Measurements from ENCODE around the gene PRKACB. TPM values are rescaled to one million over a fixed set of nuclear protein-coding genes. Genes with fewer than 3 reads are reported as not detected.

The PRKACB gene
- total RNA-seq, 1 experiment from 2014 or later = 3.4 TPM

DNA sequence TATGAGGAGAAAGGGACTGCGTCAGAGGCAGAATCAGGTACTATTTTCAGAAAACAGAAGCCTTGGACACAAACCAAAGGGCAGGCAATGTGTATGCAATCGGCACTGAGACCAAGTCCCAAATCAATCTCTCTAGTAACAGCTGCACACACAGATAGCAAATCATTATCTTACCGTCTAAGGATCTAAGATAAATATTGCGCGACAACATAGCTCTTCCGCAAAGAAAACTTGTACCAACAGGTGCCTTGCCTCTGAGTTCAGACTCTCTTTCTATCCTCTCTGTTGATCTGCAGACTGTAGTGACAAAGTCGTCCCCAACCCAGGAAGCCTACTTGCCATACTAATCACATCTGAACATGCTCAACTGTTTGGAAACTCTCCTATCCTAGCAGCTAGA, 134.8 kb downstream of the PRKACB start:
- no TSS peak for BruUV-seq (replicated peaks)
- Mint-ChIP-seq H3K36me3 (ENCODE audit: insufficient read depth, unreplicated experiment) (no peaks in the 10 kb centered on the region), H3K27me3 (ENCODE audit: insufficient read depth, unreplicated experiment) (no peaks in the 10 kb centered on the region), H3K4me1 (ENCODE audit: low read depth, unreplicated experiment) (peaks cover 17% of the 10 kb centered on the region), H3K4me3 (ENCODE audit: unreplicated experiment) (no peak overlapping the region), H3K9me3 (ENCODE audit: unreplicated experiment) (peaks cover 18% of the 10 kb centered on the region), H3K27ac (ENCODE audit: unreplicated experiment) (no peak overlapping the region)
- DNase-seq = peak in 1 of 2 experiments; percentile 40
- Histone ChIP-seq H3K27me3 (replicated peaks; ENCODE audit: control insufficient read depth, insufficient read depth, low read length) (no peaks in the 10 kb centered on the region), H3K9me3 (no peaks in the 10 kb centered on the region), H3K36me3 (ENCODE audit: control insufficient read depth, insufficient read depth, low read length) (no peaks in the 10 kb centered on the region), H3K4me3 (ENCODE audit: low read depth, low read length) (no peak overlapping the region), H3K4me1 (peaks cover 16% of the 10 kb centered on the region)
- POLR2A ChIA-PET = no interaction called here
- CTCF ChIA-PET = no interaction called here
- intact Hi-C loops (cut with micrococcal nuclease; ENCODE audit: unreplicated experiment) = loop anchor here (10.0 kb wide), 1 partner anchor 156 kb away; no protein-coding TSS in a partner anchor
- TF ChIP-seq, protein P1, sequence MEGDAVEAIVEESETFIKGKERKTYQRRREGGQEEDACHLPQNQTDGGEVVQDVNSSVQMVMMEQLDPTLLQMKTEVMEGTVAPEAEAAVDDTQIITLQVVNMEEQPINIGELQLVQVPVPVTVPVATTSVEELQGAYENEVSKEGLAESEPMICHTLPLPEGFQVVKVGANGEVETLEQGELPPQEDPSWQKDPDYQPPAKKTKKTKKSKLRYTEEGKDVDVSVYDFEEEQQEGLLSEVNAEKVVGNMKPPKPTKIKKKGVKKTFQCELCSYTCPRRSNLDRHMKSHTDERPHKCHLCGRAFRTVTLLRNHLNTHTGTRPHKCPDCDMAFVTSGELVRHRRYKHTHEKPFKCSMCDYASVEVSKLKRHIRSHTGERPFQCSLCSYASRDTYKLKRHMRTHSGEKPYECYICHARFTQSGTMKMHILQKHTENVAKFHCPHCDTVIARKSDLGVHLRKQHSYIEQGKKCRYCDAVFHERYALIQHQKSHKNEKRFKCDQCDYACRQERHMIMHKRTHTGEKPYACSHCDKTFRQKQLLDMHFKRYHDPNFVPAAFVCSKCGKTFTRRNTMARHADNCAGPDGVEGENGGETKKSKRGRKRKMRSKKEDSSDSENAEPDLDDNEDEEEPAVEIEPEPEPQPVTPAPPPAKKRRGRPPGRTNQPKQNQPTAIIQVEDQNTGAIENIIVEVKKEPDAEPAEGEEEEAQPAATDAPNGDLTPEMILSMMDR (IDR thresholded peaks at IDR 0.05; ENCODE audit: insufficient read depth in 1 of 2, low read depth in 1 of 2, low read length in 1 of 2, severe bottlenecking in 1 of 2, unreplicated experiment in 1 of 2) = no peak

DNA sequence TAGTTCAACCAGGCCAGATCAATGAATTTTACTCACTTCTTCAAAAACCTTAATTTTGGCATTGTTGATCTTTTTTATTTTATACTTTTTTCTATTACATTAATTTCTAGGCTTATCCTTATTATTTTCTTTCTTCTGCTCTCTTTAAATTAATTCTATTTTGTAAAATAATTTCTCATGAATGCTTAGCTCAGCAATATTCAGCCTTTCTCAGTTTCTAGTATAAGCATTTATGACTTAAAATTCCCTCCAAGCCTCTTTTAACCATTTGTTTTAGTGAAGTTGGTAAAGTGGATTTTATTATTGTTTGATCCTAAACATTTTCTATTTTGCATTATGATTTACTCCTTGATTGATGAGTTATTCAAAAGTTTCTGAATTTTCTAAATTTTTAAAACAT, 136.8 kb downstream of the PRKACB start:
- Mint-ChIP-seq H3K36me3 (ENCODE audit: insufficient read depth, unreplicated experiment) (no peaks in the 10 kb centered on the region), H3K9me3 (ENCODE audit: unreplicated experiment) (peaks cover 35% of the 10 kb centered on the region), H3K27me3 (ENCODE audit: insufficient read depth, unreplicated experiment) (no peaks in the 10 kb centered on the region), H3K4me1 (ENCODE audit: low read depth, unreplicated experiment) (peaks cover 17% of the 10 kb centered on the region), H3K4me3 (ENCODE audit: unreplicated experiment) (no peak overlapping the region), H3K27ac (ENCODE audit: unreplicated experiment) (no peak overlapping the region)
- Histone ChIP-seq H3K27me3 (replicated peaks; ENCODE audit: control insufficient read depth, insufficient read depth, low read length) (no peaks in the 10 kb centered on the region), H3K4me1 (peaks cover 16% of the 10 kb centered on the region), H3K36me3 (ENCODE audit: control insufficient read depth, insufficient read depth, low read length) (no peaks in the 10 kb centered on the region), H3K9me3 (no peaks in the 10 kb centered on the region), H3K4me3 (ENCODE audit: low read depth, low read length) (no peak overlapping the region)
- DNase-seq = no peak
- intact Hi-C loops (cut with micrococcal nuclease; ENCODE audit: unreplicated experiment) = no loop called here
- TF ChIP-seq, protein P1 (IDR thresholded peaks at IDR 0.05; ENCODE audit: insufficient read depth in 1 of 2, low read depth in 1 of 2, low read length in 1 of 2, severe bottlenecking in 1 of 2, unreplicated experiment in 1 of 2) = no peak
- CTCF ChIA-PET = no interaction called here
- no TSS peak for BruUV-seq (replicated peaks)
- POLR2A ChIA-PET = no interaction called here

GRCh38 chr1:84282780-84283333, 138.8 kb downstream of the PRKACB start:
- peaks cover 17% of the 10 kb centered on the region for H3K4me1 Mint-ChIP-seq (ENCODE audit: low read depth, unreplicated experiment)
- H3K36me3 Mint-ChIP-seq (ENCODE audit: insufficient read depth, unreplicated experiment) = peaks cover 7% of the 10 kb centered on the region
- TF ChIP-seq, protein P1 (IDR thresholded peaks at IDR 0.05; ENCODE audit: insufficient read depth in 1 of 2, low read depth in 1 of 2, low read length in 1 of 2, severe bottlenecking in 1 of 2, unreplicated experiment in 1 of 2) = no peak
- H3K27me3 Mint-ChIP-seq (ENCODE audit: insufficient read depth, unreplicated experiment) = no peaks in the 10 kb centered on the region
- peaks cover 16% of the 10 kb centered on the region for H3K4me1 ChIP-seq
- BruUV-seq (replicated peaks) = no TSS peak
- POLR2A ChIA-PET = no interaction called here
- intact Hi-C loops (cut with micrococcal nuclease; ENCODE audit: unreplicated experiment) = no loop called here
- no peak overlapping the region for H3K4me3 ChIP-seq (ENCODE audit: low read depth, low read length)
- H3K9me3 ChIP-seq = no peaks in the 10 kb centered on the region
- no peaks in the 10 kb centered on the region for H3K27me3 ChIP-seq (replicated peaks; ENCODE audit: control insufficient read depth, insufficient read depth, low read length)
- CTCF ChIA-PET = no interaction called here
- no peaks in the 10 kb centered on the region for H3K36me3 ChIP-seq (ENCODE audit: control insufficient read depth, insufficient read depth, low read length)
- H3K4me3 Mint-ChIP-seq (ENCODE audit: unreplicated experiment) = no peak overlapping the region
- no peak for DNase-seq
- H3K27ac Mint-ChIP-seq (ENCODE audit: unreplicated experiment) = no peak overlapping the region
- peaks cover 44% of the 10 kb centered on the region for H3K9me3 Mint-ChIP-seq (ENCODE audit: unreplicated experiment)
